GM12872 (cell line): ENCODE data around the gene TMEM121B.

Experiments
- CTCF ChIP-seq: IDR thresholded peaks from 3 replicates; pipeline ENCODE4 v1.5.1; 2011; ENCODE audit warnings: low read depth, mild to moderate bottlenecking, low read length, moderate library complexity; ENCODE audit not compliant: insufficient read depth

Gene TMEM121B

GRCh38 chr22:17121233-17122195 is at the start of gene TMEM121B:
TMEM121B (minus strand) TSS chr22:17121360; CDS start chr22:17121127, 233 bp downstream.
- no peak for TF ChIP-seq CTCF

GRCh38 chr22:17167486-17167885 is 46.3 kb upstream of the TMEM121B start:
- no peak for TF ChIP-seq CTCF

- TF ChIP-seq CTCF, result peak; percentile 24; the same call in 1 of the 3 replicates
Observed at GRCh38 chr22:17164392-17165024, 43.3 kb upstream of the TMEM121B start.

- TF ChIP-seq CTCF, result no peak
Observed at GRCh38 chr22:17162731-17163130, 41.6 kb upstream of the TMEM121B start.

GRCh38 chr22:17161991-17162390 is 40.8 kb upstream of the TMEM121B start:
- no peak for TF ChIP-seq CTCF

- TF ChIP-seq CTCF, result no peak
Observed at GRCh38 chr22:17159504-17159951, 38.4 kb upstream of the TMEM121B start.
